Embryonic facial prominence (tissue), 1 donor: ENCODE results near the gene NDUFS5.
"Not testable (repeated sequence)": the region's sequence is repeated elsewhere in the genome, so short reads cannot be mapped to it uniquely, and the experiment has no call there.

Source experiments
- DNase-seq: peaks from one replicate; pipeline ENCODE4 v3.0.0-alpha.2; 2016; ENCODE audit errors: extremely low spot score

Gene NDUFS5

GRCh38 chr1:39016604-39017171 is 9.5 kb upstream of the NDUFS5 start:
- no peak for DNase-seq

DNA sequence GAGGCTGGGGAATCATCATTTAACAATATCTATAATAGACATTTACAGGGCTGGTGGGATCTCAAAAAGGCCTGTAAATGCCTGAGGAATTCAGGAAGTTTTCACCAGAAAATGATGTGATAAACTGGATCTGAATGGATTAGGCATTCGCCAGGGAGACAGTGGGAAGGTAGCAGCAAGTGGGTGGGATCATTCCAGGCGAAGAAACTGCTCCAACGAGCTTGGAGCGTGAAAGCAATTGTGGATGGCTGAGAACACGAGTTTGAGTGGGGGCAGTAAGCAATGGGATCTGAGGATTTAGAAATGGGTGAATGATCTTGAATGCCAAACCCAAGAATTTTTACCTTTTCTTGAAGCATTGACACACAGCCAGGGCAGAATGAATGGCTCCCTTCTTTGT is 8.9 kb upstream of the NDUFS5 start:
- DNase-seq = no peak

DNA sequence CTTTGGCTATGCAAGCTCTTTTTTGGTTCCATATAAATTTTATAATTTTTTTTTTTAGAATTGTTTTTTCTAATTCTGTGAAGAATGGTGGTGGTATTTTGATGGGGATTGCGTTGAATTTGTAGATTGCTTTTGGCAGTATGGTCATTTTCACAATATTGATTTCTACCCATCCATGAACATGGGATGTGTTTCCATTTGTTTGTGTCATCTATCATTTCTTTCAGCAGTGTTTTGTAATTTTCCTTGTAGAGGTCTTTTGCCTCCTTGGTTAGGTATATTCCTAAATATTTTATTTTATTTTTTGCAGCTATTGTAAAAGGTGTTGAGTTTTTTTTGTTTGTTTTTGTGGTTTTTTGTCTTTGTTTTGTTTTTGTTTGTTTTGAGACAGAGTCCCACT is 5.7 kb upstream of the NDUFS5 start:
- not testable (repeated sequence) for DNase-seq

DNA sequence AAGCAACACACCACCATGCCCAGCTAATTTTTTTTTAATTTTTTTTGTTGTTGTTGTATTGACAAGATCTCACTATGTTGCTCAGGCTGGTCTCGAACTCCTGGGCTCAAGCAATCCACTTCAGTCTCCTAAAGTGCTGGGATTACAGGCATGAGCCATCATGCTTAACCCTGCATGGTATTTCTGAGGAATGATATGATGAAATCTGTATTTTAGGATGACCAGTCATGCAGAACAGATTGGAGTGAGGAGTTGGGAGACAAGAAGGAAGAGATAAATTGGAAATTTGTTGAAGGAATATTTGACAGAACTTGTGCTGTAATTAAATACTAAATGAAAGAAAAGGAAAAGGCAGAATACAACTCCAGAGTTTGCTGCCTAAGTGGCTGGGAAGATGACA is 4.7 kb upstream of the NDUFS5 start:
- no peak for DNase-seq

DNA sequence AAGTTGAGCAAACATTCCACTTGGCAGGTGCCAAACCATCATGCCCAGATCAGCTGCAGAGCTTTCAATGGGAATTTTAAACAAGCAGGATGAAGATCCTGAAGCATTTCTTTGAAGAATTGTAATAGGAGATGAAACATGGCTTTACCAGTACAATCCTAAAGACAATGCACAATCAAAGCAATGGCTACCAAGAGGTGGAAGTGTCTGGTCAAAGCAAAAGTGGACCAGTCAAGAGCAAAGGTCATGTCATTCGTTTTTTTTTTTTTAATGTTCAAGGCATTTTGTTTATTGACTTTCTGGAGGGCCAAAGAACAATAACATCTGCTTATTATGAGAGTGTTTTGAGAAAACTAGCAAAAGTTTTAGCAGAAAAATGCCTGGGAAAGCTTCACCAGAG is 3.0 kb upstream of the NDUFS5 start:
- DNase-seq = no peak

DNA sequence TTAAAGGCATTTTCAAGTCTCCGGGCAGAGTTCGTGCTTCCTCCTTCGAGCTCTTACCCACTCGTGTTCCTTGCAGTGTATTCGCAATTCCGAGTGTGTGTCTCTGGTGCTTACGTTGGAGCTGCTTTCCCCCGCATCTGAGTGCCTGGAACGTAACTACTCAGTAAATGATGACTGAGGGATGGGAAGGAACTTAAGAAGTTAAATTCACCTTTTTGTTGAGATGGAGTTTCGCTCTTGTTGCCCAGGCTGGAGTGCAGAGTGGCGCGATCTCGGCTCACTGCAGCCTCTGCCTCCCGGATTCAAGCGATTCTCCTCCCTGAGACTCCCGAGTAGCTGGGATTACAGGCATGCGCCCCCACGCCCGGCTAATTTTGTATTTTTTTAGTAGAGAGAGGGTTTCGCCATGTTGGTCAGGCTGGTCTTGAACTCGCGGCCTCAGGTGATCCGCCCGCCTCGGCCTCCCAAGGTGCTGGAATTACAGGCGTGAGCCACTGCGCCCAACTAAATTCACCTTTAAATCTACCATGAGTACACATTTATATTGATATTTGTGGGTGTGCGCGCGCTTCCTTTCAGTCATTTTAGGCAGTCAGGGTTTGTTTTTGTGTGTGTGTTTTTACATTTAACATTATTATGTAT is 837 bp downstream of the NDUFS5 start:
- no peak for DNase-seq

GRCh38 chr1:39034114-39034654 is 8.0 kb downstream of the NDUFS5 start:
- DNase-seq = no peak

DNA sequence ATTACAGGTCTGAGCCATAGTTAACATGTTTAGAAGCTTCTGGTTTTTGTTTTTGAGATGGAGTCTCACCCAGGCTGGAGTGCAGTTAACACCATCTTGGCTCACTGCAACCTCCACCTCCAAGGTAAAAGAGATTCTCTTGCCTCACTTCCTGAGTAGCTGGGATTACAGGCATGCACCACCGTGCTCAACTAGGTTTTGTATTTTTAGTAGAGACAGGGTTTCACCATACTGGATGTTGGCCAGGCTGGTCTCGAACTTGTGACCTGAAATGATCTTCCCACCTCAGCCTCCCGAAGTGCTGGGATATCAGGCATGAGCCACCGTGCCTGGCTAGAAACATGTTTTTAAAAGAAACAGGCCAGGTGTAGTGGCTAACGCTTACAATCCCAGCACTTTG is 10.5 kb downstream of the NDUFS5 start:
- no peak for DNase-seq

DNA sequence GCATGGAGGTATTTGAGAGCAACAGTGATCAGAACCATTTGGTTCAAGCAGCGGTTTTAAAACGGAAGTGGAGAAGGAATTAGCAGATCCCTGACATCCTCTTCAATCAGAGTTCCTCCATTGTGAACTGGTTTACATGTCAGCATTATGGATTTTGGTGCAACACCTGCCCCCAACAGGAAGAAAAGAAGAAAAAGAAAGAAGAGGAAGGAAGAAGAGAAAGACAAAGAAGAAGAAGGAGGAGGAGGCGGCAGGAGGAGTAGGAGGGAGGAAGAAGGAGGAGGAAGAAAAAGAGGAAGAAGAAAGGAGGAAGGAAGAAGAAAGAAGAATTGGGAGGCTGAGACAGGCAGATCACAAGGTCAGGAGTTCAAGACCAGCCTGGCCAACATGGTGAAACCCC is 17.4 kb downstream of the NDUFS5 start:
- no peak for DNase-seq

DNA sequence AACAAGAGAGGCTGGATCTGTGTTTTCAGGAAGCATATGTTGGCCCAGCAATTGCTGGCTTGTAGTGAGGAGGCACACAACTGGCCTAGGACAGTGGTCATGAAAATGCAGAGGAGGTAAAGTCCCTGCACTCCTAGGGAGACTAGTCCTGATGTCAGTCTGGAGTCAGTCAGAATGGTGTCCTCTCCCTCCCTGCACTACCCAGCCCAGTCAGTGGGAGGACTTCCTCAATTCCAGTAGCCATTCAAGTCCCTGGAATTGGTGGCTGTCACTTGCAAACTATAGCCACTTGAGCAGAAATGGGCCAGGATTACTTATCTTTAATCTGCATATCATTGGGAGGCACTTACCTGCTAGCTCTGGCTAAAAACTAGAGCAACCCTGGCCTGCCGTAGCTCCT is 18.6 kb downstream of the NDUFS5 start:
- no peak for DNase-seq

DNA sequence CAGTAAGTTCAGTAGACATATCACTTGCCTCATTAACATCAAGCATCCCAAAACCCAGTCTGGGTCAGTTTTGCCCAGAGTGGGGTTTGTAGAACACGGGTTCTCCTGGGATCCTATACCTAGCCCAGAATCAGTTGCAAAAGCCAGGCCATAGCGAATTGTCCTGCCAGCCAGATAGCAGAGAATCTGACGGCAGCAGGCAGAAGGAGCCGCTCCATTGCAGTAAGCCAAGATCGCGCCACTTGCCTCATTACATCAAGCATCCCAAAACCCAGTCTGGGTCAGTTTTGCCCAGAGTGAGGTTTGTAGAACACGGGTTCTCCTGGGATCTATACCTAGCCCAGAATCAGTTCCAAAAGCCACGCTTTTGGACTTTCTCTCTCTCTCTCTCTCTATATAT is 19.1 kb downstream of the NDUFS5 start:
- no peak for DNase-seq

- DNase-seq = no peak
These were observed 20.6 kb downstream of the NDUFS5 start for GRCh38 chr1:39046613-39047210.

DNA sequence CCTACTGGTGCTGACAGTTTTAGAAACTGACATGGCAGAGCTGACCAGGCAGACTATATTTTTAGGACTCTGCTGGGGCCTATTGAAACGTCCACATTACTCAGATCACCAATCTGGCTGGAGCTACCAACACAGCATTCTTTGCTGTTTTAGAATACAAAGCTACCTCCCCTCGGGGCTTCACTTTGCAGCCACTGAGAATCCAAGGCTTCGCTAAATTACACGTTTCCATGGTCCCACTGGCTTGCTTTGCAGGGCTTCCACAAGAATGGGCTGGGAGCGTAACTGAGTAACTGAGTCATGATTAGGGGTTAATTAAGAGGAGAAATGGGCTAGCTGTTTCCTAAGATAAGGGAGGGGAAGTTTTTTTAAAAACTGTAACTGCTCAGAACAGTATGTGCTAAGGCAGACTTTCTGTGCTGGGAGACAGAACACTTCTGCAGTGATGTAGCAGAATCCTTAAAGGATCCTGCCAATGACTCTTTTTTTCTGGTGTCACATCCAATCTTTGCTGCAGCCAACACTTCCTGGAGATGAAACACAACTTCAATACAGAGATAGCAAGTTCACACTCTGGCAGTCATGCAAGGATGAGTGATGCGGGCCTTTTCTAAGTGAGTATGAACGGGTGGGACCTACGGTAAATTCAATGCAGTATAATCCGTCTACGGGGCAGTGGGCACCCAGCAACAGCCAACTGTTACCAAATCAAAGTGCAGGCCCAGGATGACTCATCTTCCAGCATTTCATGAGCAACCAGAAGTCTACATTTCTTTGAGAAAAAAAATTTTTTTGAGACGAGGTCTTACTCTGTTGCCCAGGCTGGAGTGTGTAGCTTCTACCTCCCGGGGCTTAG is 21.5 kb downstream of the NDUFS5 start:
- DNase-seq = no peak

DNA sequence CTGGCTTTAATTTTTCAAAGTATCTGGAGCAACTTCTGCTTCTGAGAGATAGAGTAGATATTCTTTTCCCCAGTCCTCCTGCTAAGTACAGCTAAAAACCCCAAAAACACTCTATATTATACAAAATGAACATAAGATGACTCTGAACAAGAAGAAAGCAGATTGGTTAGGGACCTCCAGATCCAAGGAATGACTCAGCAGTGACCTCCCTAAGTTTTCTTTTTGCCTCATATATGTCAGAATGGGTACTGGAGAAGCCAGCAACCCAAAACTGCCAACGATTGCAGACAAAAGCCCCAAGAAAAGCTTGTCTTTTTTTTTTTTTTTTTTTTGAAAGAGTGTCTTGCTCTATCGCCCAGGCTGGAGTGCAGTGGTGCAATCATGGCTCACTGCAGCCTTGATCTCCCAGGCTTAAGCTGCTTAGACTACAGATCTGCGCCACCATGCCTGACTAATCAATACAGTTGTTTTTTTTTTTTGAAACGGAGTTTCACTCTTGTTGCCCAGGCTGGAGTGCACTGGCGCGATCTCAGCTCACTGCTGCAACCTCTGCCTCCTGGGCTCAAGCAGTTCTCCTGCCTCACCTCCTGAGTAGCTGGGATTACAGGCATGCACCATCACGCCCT is 22.7 kb downstream of the NDUFS5 start:
- no peak for DNase-seq

- no peak for DNase-seq
These were observed 23.9 kb downstream of the NDUFS5 start for GRCh38 chr1:39050001-39050400.

GRCh38 chr1:39051193-39051850 is 25.2 kb downstream of the NDUFS5 start:
- not testable (repeated sequence) for DNase-seq

- no peak for DNase-seq
These were observed 25.8 kb downstream of the NDUFS5 start for GRCh38 chr1:39051956-39052355.

DNA sequence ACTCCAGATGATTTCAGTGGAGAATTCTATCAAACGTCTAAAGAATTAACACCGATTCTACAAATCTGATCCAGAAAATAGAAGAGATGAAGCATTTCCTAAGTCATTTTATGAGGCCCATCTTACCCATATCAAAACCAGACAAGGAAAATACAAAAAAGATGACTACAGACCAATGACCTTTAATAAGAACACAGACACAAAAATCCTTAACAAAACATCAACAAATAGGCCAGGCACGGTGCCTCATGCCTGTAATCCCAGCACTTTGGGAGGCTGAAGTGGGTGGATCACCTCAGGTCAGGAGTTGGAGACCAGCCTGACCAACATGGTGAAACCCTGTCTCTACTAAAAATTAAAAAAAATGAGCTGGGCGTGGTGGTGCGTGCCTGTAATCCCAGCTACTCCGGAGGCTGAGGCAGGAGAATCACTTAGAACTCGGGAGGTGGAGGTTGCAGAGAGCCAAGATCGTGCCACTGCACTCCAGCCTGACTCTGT is 29.1 kb downstream of the NDUFS5 start:
- not testable (repeated sequence) for DNase-seq

GRCh38 chr1:39061516-39061915 is 35.4 kb downstream of the NDUFS5 start:
- DNase-seq = not testable (repeated sequence)

DNA sequence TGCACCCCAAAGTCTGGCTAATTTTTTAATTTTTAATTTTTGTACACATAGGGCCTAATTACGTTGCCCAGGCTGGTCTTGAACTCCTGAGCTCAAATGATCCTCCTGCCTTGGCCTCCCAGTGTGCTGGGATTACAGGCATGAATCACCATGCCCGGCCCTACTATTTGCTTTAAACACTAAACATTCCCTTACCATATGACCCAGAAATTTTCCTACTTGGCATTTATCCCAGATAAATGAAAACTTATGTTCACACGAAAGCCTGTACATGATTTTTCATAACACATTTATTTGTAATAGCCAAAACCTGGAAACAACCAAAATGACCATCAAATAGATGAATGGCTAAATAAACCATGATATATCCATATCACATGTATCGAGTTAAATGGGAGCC is 35.8 kb downstream of the NDUFS5 start:
- no peak for DNase-seq

DNA sequence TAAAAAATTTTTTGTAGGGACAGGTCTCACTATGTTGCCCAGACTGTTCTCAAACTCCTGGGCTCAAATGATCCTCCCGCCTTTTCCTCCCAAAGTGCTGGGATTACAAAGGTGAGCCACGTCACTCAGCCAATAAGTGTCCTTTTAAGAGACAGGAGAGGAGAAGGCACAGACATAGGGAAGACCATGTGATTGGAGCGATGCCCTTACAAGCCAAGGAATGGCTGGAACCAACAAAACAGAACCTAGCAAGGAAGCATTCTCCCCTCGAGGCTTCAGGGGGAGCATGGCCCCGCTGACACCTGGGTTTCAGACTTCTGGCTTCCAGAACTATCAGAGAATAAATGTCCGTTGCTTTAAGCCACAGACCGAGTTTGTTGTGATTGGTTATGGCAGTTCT is 37.0 kb downstream of the NDUFS5 start:
- DNase-seq = no peak
